Stomach smooth muscle (tissue), 2 donors: ENCODE data around the gene TLL1.

ENCODE experiments used
- H3K27ac ChIP-seq: one replicate; pipeline ENCODE4 v1.7.0; 2013; ENCODE audit warnings: mild to moderate bottlenecking, low read length, inconsistent platforms
- H3K27me3 ChIP-seq, 2 donors: one replicate each; pipeline ENCODE4 v1.7.0; 2013; ENCODE audit warnings: low read length in 2 of 2; ENCODE audit not compliant: insufficient read depth in 2 of 2, control insufficient read depth in 1 of 2
- H3K36me3 ChIP-seq, 2 donors: one replicate each; pipeline ENCODE4 v1.7.0; 2013; ENCODE audit warnings: low read length in 2 of 2; ENCODE audit not compliant: control insufficient read depth in 2 of 2, insufficient read depth in 2 of 2
- H3K4me1 ChIP-seq: one replicate; pipeline ENCODE4 v1.7.0; 2013; ENCODE audit warnings: low read length; ENCODE audit not compliant: control insufficient read depth, insufficient read depth
- H3K4me3 ChIP-seq, 2 donors: one replicate each; pipeline ENCODE4 v1.7.0; 2013; ENCODE audit warnings: low read length in 2 of 2
- H3K9ac ChIP-seq, 2 donors: one replicate each; pipeline ENCODE4 v1.7.0; 2013; ENCODE audit warnings: low read length in 2 of 2, mild to moderate bottlenecking in 1 of 2
- H3K9me3 ChIP-seq, 2 donors: one replicate each; pipeline ENCODE4 v1.7.0; 2013; ENCODE audit warnings: low read length in 2 of 2; ENCODE audit not compliant: control insufficient read depth in 2 of 2
- donor health status: healthy.
- donor health status: Pancreatic carcinoma.

Gene TLL1

GRCh38 chr4:166140951-166141350 lies 267.9 kb downstream of the TLL1 start:
- Histone ChIP-seq H3K9me3 (no peaks in the 10 kb centered on the region), H3K4me3 (no peak overlapping the region), H3K4me1 (no peaks in the 10 kb centered on the region), H3K9ac (no peak overlapping the region), H3K36me3 (no peaks in the 10 kb centered on the region), H3K27me3 (no peaks in the 10 kb centered on the region), H3K27ac (no peak overlapping the region)

GRCh38 chr4:166143227-166143626 lies 270.2 kb downstream of the TLL1 start:
- no peaks in the 10 kb centered on the region for H3K4me1 ChIP-seq
- H3K9ac ChIP-seq = no peak overlapping the region
- H3K36me3 ChIP-seq = no peaks in the 10 kb centered on the region
- no peaks in the 10 kb centered on the region for H3K27me3 ChIP-seq
- H3K27ac ChIP-seq = no peak overlapping the region
- H3K9me3 ChIP-seq = no peaks in the 10 kb centered on the region
- no peak overlapping the region for H3K4me3 ChIP-seq

GRCh38 chr4:166144607-166145006 lies 271.6 kb downstream of the TLL1 start:
- Histone ChIP-seq H3K9me3 (no peaks in the 10 kb centered on the region), H3K27me3 (no peaks in the 10 kb centered on the region), H3K9ac (no peak overlapping the region), H3K36me3 (no peaks in the 10 kb centered on the region), H3K27ac (no peak overlapping the region), H3K4me1 (no peaks in the 10 kb centered on the region), H3K4me3 (no peak overlapping the region)

GRCh38 chr4:166146806-166147540 lies 273.9 kb downstream of the TLL1 start:
- Histone ChIP-seq H3K36me3 (no peaks in the 10 kb centered on the region), H3K27me3 (no peaks in the 10 kb centered on the region), H3K4me1 (no peaks in the 10 kb centered on the region), H3K9me3 (no peaks in the 10 kb centered on the region), H3K27ac (no peak overlapping the region), H3K4me3 (no peak overlapping the region), H3K9ac (no peak overlapping the region)
